ENCODE measurements around the gene TMEM156. TPM values are rescaled to one million over a fixed set of nuclear protein-coding genes. Genes with fewer than 3 reads are reported as not detected.

The TMEM156 gene
- total RNA-seq, 1 experiment from 2014 or later = 33.7 TPM

DNA sequence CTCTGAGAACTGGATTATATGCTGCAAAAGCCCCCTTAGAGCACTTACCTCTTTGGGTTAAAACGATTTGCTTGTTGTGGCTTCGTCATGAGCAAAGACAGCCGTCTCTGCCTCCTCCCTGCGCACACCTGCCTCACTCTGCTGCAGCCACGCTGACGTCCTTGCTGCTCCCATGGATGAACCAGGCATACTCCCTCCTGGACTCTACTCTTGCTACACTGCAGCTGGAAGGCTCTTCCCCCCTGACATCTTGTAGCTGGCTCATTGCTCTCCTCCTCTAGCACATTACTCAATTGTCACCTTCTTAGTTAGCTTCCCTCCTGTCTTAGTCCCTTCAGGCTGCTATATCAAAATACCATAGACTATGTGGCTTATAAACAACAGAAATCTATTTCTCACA is 105.3 kb downstream of the TMEM156 start:
- DNase-seq (ENCODE audit: low read depth) = no peak

DNA sequence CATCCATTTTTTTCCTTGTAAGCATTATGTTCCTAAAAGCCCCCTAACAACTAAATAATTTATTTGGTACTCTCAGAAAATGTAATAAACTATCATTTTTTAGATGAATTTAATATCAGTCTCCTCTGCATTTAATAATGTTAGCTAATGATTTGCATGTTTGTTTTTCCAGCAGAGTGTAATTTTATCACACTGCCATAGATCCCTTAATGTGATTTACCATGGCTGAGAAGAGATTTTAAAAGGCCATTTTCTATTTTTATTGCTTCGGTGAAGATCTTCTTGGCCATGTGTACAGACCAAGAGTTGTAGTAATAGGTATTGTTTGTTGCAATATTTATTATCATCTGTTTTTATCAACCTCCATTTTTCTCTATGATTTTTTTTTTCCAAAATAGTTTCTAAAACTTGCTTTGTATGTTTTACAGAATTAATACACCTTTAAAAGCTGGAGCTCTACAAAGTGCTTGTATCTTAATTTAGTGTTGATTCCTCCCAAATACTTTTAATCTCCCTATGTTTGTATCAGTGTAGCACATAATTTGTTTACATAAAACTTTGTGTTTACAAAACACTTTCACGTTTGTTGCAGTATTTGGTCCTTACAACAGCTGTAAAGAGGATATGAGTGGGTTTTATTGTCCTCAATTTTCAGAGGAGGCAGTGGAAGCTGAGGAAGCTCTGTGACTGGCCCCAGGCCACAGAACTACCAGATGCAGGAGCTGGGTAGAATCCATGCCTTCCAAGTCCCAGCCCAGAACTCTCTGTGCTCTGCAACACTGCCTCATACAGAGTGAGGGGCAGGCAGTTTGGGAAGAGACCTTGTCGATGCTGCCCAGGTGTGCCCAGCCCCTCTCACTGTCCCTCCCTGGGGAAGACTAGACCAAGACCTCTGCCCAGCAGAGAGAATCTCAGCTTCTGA is 106.5 kb downstream of the TMEM156 start:
- DNase-seq (ENCODE audit: low read depth) = no peak

DNA sequence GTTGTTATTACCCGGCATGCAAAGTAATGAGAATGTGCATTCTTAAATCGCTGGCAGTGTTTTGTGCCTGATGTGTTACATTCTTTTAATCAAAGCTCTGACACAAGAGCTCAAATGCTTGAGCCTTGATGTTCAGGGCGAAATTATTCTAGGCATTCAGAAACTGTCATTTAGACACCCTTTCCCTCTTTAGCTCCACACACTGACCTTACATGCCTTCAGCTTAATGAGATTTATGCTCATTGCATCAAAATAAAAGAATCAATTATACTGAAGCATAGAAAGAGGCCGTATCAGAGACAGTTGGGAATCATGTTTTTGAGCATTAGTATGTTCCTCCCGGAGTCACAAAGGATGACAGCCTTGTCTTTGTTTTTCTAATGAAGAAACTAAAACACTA is 107.9 kb downstream of the TMEM156 start:
- no peak for DNase-seq (ENCODE audit: low read depth)

DNA sequence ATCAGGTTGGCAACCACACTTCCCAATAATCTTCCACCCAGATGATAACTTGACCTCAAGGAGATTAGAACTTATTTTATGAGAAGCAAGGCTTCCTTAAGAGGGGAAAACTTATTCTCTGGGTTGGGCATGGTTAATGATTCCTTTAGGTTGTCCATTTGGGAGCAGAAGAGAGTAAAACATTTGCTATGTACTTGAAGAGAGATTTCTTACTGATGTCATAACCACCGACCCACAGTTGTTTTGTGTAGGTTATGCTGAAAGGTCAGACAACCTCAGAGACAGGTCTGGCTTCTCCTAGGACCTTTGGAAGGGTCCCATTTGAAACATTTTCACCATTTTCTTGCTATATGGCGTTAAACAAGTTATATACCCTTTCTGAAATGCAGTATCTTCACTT is 108.5 kb downstream of the TMEM156 start:
- no peak for DNase-seq (ENCODE audit: low read depth)

DNA sequence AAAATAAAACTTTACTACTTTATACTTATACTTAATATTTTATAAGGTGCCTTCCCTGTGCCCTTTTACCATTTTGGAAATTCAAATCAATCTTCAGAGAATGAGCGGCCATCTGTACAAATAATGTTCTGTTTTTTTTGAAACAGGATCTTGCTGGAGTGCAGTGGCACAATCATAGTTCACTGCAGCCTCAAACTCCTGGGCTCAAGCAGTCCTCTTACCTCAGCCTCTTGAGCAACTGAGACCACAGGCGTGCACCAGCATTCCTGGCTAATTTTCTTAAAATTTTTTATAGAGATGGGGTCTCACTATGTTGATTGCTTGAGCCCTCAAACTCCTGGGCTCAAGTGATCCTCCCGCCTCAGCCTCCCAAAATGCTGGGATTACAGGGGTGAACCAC is 111.1 kb downstream of the TMEM156 start:
- DNase-seq (ENCODE audit: low read depth) = no peak

DNA sequence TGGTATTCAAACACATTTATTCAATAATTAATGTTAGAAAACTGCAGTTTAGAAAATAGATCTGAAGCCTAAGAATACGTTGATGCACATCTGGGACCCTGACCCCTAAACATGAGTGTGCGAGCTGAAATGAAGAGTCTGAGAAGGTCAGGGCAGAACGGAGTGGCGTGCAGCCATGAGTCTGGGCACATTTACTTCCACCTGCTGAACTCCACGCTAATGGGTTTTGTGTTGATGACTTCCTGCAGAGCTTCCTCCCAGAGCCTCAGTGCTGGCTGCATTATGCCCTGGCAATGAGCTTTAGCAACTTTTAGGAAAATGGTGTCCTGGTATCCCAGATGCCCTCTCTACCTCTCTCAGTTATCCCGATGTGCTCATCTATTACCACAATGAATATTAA is 111.5 kb downstream of the TMEM156 start:
- DNase-seq (ENCODE audit: low read depth) = no peak

DNA sequence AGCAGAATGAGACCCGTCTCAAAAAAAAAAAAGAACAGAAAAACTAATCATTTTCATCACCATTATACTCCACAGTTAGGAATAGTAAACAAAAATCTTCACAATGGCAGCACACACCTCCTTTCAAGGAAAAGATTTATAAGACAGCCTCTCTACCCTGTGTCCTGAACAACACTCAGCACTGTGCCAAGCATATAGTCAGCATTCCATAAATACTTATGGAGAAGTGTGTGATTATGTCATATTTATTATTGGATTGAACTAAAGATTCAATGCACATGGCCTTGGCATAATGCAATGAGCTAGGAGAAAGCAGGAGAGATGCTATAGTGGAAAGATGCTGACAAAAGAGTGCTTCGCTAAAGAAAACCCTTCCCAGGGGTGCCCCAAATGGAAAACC is 112.0 kb downstream of the TMEM156 start:
- DNase-seq (ENCODE audit: low read depth) = no peak

DNA sequence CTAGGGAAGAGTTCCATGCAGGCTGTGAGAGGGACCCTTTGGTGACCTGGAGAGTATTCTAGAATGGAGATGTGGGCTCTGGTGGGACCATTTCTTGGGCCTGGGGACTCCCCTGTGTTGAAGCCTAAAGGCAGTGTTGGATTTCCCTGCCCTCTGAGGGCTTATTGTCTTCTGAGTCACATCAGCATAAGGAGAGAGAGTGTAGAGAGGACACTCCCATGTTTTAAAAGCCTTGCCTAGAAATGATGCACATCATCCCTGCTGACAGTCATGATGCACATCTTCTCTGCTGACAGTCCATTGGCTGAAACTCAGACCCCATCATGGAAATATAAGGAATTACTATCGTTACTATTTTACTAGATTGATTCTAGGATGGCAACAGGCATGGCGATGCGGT is 112.7 kb downstream of the TMEM156 start:
- no peak for DNase-seq (ENCODE audit: low read depth)

DNA sequence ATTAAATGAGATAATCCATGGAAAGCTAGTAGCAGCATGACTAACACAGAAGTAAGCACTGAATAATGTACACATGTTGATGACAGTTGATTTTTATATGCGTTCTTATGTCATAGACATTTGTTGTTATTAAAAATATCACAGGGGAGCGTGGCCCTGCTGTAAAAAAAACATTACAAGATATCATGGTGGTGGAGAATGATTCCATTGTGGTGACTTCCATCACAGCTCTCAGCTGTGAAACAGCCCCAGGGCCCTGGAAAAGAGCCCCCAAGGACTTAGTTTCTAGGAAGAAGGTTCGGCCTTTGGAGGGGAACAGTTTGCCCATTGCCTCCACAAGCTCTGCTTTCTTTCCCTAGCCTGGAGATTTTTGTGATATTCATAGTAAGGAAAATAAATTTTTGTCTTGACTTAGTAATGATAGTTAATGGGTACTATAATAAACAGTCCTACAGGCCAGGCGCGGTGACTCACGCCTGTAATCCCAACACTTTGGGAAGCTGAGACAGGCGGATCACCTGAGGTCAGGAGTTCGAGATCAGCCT is 114.7 kb downstream of the TMEM156 start:
- DNase-seq (ENCODE audit: low read depth) = no peak

Other genes with a start within 250 kb of the TMEM156 start
- gene TLR10, start 249.4 kb downstream of the TMEM156 start, total RNA-seq (2014; rRNA removed; shearing (Covaris generic)) = not detected in 2 replicates
- 3.5 and 4.3 TPM in 2 replicates for gene TLR1, start 227.6 kb downstream of the TMEM156 start, total RNA-seq (2014; rRNA removed; shearing (Covaris generic))
- gene TLR6, start 175.6 kb downstream of the TMEM156 start, total RNA-seq (2014; rRNA removed; shearing (Covaris generic)) = 2.2 and 2.6 TPM in 2 replicates
- 35.6 and 37.1 TPM in 2 replicates for gene FAM114A1, start 164.6 kb downstream of the TMEM156 start, total RNA-seq (2014; rRNA removed; shearing (Covaris generic))
- gene KLHL5, start 29.8 kb upstream of the TMEM156 start, total RNA-seq (2014; rRNA removed; shearing (Covaris generic)) = 86.6 and 99.3 TPM in 2 replicates
- 12.5 and 14.2 TPM in 2 replicates for gene WDR19, start 150.1 kb upstream of the TMEM156 start, total RNA-seq (2014; rRNA removed; shearing (Covaris generic))

All from Daoy (cell line).